GM18858 (cell line): ENCODE results near the gene NOTO.

Experiments
- ATAC-seq: cut with Tn5 transposase; IDR thresholded peaks from one replicate; pipeline ENCODE4 v1.9.1; 2021; ENCODE audit not compliant: unreplicated experiment

NOTO gene

GRCh38 chr2:73255907-73256617, 53.7 kb downstream of the NOTO start:
- no peak for ATAC-seq

- no peak for ATAC-seq
These were observed 54.2 kb downstream of the NOTO start for GRCh38 chr2:73256618-73256922.

GRCh38 chr2:73257021-73257420, 54.6 kb downstream of the NOTO start:
- no peak for ATAC-seq

GRCh38 chr2:73257425-73258125, 55.2 kb downstream of the NOTO start:
- no peak for ATAC-seq

- ATAC-seq, result no peak
These were observed 56.0 kb downstream of the NOTO start for GRCh38 chr2:73258186-73258912.

- no peak for ATAC-seq
These were observed 56.5 kb downstream of the NOTO start for GRCh38 chr2:73258913-73259215.

GRCh38 chr2:73259276-73259675, 56.9 kb downstream of the NOTO start:
- no peak for ATAC-seq

GRCh38 chr2:73259704-73260337, 57.4 kb downstream of the NOTO start:
- no peak for ATAC-seq

- ATAC-seq, result no peak
These were observed 58.1 kb downstream of the NOTO start for GRCh38 chr2:73260338-73260984.
